ENCODE results near the gene DPH1. TPM values are rescaled to one million over a fixed set of nuclear protein-coding genes. Genes with fewer than 3 reads are reported as not detected.

DPH1 gene
- total RNA-seq, 1 donor from 2014 or later, result 38.0 TPM

- peaks cover 42% of the 10 kb centered on the region for H3K36me3 ChIP-seq
- no peaks in the 10 kb centered on the region for H3K9me3 ChIP-seq
- ATAC-seq (no peak), DNase-seq (no peak)
- intact Hi-C loops (cut with DNase I), result no loop called here
- no peak overlapping the region for H3K4me3 ChIP-seq
- H3K4me1 ChIP-seq, result peaks cover 74% of the 10 kb centered on the region
- H3K27me3 ChIP-seq (ENCODE audit: low read depth), result no peaks in the 10 kb centered on the region
- TF ChIP-seq CTCF (IDR thresholded peaks at IDR 0.05), result no peak
- H3K27ac ChIP-seq, result peak overlapping the region; percentile 87
Observed at GRCh38 chr17:2065949-2066400, 36.0 kb downstream of the DPH1 start.

- Histone ChIP-seq H3K27me3 (ENCODE audit: low read depth) (no peaks in the 10 kb centered on the region), H3K9me3 (no peaks in the 10 kb centered on the region), H3K4me3 (no peak overlapping the region), H3K36me3 (peaks cover 35% of the 10 kb centered on the region), H3K27ac (peak overlapping the region; percentile 87), H3K4me1 (peaks cover 72% of the 10 kb centered on the region)
- ATAC-seq (no peak), DNase-seq (no peak)
- no peak for TF ChIP-seq CTCF (IDR thresholded peaks at IDR 0.05)
- intact Hi-C loops (cut with DNase I), result no loop called here
Observed at GRCh38 chr17:2067048-2067561, 37.2 kb downstream of the DPH1 start.

GRCh38 chr17:2067608-2068024, 37.7 kb downstream of the DPH1 start:
- peaks cover 72% of the 10 kb centered on the region for H3K4me1 ChIP-seq
- intact Hi-C loops (cut with DNase I), result no loop called here
- H3K36me3 ChIP-seq, result peaks cover 35% of the 10 kb centered on the region
- no peaks in the 10 kb centered on the region for H3K27me3 ChIP-seq (ENCODE audit: low read depth)
- peak overlapping the region; percentile 87 for H3K27ac ChIP-seq
- DNase-seq, result no peak
- H3K9me3 ChIP-seq, result no peaks in the 10 kb centered on the region
- H3K4me3 ChIP-seq, result no peak overlapping the region
- no peak for TF ChIP-seq CTCF (IDR thresholded peaks at IDR 0.05)
- no peak for ATAC-seq

GRCh38 chr17:2068031-2068518, 38.1 kb downstream of the DPH1 start:
- no peak for DNase-seq
- H3K27me3 ChIP-seq (ENCODE audit: low read depth), result no peaks in the 10 kb centered on the region
- peaks cover 71% of the 10 kb centered on the region for H3K4me1 ChIP-seq
- no peak for TF ChIP-seq CTCF (IDR thresholded peaks at IDR 0.05)
- intact Hi-C loops (cut with DNase I), result no loop called here
- peak overlapping the region; percentile 87 for H3K27ac ChIP-seq
- no peak overlapping the region for H3K4me3 ChIP-seq
- H3K36me3 ChIP-seq, result peaks cover 35% of the 10 kb centered on the region
- no peaks in the 10 kb centered on the region for H3K9me3 ChIP-seq
- no peak for ATAC-seq

GRCh38 chr17:2068519-2069051, 38.6 kb downstream of the DPH1 start:
- no peaks in the 10 kb centered on the region for H3K27me3 ChIP-seq (ENCODE audit: low read depth)
- no peak overlapping the region for H3K4me3 ChIP-seq
- H3K27ac ChIP-seq, result peak overlapping the region; percentile 87
- H3K4me1 ChIP-seq, result peaks cover 74% of the 10 kb centered on the region
- ATAC-seq (no peak), DNase-seq (no peak)
- H3K36me3 ChIP-seq, result peaks cover 35% of the 10 kb centered on the region
- H3K9me3 ChIP-seq, result no peaks in the 10 kb centered on the region
- TF ChIP-seq CTCF (IDR thresholded peaks at IDR 0.05), result no peak
- intact Hi-C loops (cut with DNase I), result no loop called here
